ENCODE data around the gene ROBO2.

ROBO2 gene

DNA sequence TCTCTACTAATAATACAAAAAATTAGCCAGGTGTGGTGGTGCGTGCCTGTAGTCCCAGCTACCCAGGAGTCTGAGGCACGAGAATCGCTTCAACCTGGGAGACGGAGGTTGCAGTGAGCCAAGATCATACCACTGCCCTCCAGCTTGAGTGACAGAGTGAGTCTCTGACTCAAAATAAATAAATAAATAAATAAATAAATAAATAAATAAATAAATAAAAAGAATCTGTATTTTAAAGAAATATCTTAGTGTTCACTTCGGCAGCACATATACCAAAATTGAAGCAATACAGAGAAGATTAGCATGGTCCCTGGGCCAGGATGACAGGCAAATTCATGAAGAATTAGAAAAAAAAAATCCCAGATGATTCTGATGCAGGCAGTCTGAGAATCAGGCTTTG, 51.9 kb downstream of the ROBO2 start:
- in situ Hi-C loops (cut with MboI; ENCODE audit: low pct_unique_long_range_greater_than_20kb, low sequenced_read_pairs) = no loop called here
- DNase-seq = no peak

DNA sequence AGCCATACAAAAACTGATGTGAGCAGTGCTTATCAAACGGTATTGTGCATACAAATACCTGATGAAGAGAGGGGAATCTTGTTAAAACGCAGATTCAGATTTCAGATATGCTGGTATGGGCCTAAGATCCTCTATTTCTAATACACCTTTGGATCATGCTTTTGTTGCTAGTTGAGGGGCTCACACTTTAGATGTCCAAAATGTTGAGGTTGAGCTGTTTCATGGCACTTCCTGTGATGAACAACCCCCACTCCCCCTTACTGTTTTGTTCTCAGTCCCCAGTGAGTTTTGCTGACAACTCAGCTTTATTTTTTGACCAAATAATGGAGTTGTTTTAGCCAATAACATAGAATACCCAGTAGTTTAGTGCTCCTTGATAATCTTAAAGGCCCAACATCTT, 53.2 kb downstream of the ROBO2 start:
- DNase-seq = no peak
- in situ Hi-C loops (cut with MboI; ENCODE audit: low pct_unique_long_range_greater_than_20kb, low sequenced_read_pairs) = no loop called here

DNA sequence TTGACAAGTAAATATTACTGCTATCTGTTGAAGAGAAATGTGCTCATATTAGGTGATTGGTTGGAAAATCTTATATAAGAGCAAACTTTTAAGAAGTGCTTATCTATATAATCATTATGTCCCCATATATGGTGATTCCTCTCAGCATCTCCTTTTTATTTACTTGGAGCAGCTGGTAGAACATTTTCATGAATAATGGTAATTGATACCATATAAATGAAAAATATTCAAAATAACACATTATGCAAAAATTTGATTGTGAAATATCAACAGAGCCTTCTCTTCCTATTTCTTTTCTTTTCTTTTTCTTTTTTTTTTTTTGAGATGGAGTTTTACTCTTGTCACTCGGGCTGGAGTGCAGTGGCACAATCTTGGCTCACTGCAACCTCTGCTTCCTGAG, 56.2 kb downstream of the ROBO2 start:
- in situ Hi-C loops (cut with MboI; ENCODE audit: low pct_unique_long_range_greater_than_20kb, low sequenced_read_pairs) = no loop called here
- no peak for DNase-seq

DNA sequence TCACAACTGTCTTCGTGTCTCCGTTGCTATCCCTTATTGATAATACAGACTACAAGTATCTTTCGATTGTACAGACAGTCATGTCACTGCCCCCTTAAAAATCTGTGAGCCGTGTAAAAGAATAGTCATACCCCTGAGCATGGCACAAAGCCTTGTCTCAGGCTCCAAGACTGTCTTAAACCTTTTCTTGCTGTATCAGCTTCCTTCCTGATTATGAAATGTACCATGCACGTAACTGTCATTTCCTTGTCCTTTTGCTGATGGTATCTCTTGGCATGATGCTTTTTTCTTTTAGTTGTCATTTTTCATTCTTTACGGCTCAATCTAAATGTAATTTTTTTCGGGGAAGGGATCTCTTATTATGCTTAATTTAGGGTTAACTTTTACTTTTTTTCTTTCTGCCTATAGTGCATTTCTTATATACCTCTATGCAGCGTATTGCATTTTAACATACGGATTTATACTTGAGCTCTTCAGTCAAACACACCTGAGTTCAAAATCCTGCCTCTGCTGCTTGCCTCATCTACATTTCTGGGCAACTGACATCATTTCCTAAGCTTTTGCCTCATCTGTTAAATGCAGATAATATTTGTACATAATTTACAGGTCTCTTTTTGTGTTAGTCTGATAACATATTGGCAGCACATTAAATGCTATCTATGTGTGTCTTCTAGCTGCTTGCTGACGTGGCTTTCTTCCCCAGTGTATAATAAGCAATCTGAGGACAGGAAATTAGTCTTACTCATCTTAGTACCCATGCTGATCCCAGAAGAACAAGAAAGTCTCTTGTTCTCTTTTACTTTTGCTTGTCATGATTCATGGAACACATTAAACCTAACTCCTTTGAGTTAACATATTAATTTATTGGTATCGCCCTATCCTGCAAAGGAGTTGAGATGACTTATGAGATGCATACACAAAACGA, 57.3 kb downstream of the ROBO2 start:
- in situ Hi-C loops (cut with MboI; ENCODE audit: low pct_unique_long_range_greater_than_20kb, low sequenced_read_pairs) = no loop called here
- DNase-seq = no peak

DNA sequence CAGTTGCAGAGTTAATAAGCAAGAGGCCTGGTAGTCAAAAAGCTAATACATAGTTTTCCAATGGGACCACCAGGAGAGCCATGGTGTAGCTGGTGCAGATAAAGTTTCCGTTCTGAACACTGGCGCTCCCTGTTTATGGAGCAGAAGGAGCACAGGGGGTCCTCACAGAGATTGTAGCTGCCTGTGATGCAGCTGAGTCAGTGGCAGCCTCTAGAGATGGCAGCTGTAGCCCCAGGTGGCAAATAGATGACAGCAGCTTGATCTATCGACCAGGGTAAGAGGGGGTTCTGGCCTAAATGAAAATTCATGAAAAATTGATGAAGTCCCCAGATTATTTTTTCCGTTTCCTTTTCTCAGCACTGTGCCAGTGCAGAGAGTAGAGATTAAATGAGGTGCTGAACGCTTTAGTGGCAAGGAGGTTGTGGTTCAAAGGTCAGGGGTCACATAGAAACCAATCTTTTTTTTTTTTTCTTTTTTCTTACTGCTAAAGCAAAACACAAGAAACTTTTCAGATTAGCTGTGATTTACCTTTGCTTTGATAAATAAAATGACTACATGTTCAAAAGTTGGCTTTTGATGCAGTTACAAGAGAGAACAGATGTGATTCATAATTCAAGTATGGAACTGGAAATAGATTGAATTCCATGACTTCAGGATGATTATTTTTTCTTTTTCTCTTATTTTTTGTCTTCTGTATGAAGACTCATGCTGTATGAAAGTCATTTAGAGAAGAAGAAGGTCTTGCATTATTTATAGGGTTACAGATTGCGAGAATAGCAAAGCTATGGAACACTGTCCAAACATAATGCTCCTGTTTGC, 63.3 kb downstream of the ROBO2 start:
- in situ Hi-C loops (cut with MboI; ENCODE audit: low pct_unique_long_range_greater_than_20kb, low sequenced_read_pairs) = no loop called here

DNA sequence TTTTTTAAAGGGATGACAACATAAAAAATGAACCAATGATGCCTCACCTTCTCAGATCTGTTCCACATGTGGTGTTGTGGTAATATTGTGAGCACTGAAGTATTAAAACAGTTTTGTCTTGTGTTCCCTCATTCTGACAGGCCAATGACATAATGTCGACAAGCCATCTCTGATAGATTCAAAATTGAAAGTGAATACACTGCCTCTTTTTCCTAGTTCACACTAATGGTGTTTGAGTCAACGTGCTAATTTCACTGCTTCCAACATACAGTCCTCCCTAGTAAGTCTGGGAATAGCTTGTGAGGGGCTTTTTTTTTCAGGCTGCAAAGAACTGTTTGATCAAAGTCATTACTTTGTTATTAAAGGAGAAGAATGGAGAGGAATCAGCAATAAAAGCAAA, 82.8 kb downstream of the ROBO2 start:
- no peak for DNase-seq
- in situ Hi-C loops (cut with MboI; ENCODE audit: low pct_unique_long_range_greater_than_20kb, low sequenced_read_pairs) = no loop called here

More for the DNA sequence above, 63.3 kb downstream of the ROBO2 start:
- no peak for DNase-seq

DNA sequence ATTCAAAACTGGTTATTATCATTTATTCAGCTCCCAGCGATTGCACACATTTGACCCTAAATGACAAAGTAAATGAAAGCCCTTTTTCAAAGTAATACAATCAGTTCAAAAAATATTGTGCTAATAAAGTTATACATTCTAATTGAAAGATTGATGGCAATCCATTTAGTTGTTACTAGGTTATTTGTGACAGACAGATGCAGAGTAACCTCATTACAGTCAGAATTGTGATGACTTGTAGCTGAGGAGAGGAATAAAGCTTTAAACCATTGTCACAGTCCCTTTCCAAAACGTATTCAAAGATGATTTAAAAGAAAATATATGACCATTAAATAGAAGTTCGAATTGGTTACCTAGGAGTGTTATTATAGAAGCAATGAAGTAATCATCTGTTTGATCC, 86.1 kb downstream of the ROBO2 start:
- in situ Hi-C loops (cut with MboI; ENCODE audit: low pct_unique_long_range_greater_than_20kb, low sequenced_read_pairs) = no loop called here
- no peak for DNase-seq

DNA sequence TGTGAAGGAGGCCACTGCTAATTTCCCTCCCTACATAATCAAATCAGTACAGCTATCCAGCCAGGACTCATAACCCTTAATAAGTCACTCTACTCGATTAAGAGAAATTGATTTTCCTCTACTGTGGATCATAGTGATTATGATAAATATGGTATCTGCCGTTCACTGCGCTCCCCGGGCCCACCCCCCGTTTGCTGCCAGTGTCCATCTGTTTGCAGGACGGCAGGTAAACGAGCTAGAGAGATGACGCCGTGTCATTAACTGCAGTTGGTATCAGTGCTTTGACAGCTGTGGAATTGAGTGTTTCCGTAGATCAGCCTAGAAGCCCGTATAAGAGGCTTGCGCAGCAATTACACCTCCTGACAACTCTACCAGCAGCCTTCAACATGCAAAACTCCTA, 94.9 kb downstream of the ROBO2 start:
- no peak for DNase-seq
- in situ Hi-C loops (cut with MboI; ENCODE audit: low pct_unique_long_range_greater_than_20kb, low sequenced_read_pairs) = no loop called here

DNA sequence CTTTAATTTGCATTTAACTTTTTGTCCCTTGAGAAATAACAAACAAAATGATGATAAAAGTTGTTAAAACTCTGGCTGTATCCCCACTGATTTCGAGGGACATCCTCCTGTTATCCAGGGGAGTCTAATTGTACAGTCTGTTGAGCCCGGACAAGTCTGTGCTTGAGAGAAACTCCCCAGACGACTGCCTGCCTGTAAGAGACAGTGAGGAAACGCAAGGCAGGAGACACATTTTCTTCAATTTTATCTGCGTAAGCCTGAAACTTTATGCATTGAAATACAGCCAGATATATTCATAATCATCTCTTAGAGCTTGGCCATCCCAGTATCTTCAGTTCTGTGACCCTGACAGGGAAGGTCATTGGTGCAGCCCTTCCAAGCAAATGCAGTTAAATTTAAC, 97.7 kb downstream of the ROBO2 start:
- DNase-seq = no peak
- in situ Hi-C loops (cut with MboI; ENCODE audit: low pct_unique_long_range_greater_than_20kb, low sequenced_read_pairs) = no loop called here

DNA sequence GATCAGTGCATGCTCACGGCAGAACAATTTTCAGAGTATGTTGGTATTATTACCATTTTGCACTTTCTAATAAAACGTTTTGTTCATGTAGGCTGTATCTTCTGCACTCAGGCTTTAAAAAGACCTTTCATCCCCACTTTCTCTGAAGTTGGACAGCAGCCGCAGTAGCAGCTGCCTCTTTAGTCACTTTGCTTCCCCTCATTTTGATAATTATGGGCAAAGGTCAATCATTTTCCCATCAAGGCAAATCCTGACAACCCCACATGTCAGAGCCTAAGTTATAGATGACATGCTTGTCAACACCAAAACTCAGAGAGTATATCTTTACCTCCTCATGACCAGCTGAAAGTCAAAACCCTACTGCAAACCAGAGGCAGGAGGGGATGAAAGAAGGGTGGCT, 99.7 kb downstream of the ROBO2 start:
- in situ Hi-C loops (cut with MboI; ENCODE audit: low pct_unique_long_range_greater_than_20kb, low sequenced_read_pairs) = no loop called here

DNA sequence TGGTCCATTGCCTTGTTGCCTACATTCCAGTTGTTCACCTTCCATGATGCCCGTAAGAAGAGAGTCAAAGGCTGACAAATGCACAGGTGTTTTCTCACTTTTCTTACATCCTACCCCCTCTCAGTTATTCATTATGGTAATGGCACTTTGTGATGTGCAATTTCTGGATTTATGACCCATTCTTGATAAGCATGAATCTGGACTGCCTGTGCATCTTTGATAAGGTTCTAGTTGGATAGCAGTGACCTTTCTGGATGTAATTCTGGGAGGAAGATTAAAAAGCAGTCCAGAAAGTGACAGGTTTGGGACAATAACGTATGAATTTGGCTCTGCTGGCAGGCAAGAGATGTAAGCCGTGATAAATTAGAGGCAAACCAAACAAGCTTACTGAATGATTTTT, 101.5 kb downstream of the ROBO2 start:
- DNase-seq = no peak
- in situ Hi-C loops (cut with MboI; ENCODE audit: low pct_unique_long_range_greater_than_20kb, low sequenced_read_pairs) = no loop called here

More for the DNA sequence above, 99.7 kb downstream of the ROBO2 start:
- DNase-seq = no peak

DNA sequence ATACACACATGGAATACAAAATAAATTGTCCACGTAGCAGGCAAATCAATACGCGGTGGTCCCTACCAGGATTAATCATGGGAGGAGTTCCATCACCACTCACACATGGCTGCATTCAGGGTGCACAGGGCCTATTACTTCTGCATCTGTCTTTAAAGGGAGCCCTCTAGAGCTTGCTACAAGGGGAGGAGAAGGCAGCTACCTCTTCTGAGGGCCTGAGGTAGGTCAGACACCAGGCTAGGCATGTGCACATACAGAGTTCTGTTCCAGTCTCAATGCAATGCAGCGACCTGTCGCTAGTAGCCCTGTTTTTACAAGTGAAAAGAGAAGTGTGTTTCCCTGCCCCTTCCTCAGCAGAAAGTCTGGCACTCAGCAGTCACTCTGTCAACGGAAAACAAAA, 102.7 kb downstream of the ROBO2 start:
- no peak for DNase-seq
- in situ Hi-C loops (cut with MboI; ENCODE audit: low pct_unique_long_range_greater_than_20kb, low sequenced_read_pairs) = no loop called here

DNA sequence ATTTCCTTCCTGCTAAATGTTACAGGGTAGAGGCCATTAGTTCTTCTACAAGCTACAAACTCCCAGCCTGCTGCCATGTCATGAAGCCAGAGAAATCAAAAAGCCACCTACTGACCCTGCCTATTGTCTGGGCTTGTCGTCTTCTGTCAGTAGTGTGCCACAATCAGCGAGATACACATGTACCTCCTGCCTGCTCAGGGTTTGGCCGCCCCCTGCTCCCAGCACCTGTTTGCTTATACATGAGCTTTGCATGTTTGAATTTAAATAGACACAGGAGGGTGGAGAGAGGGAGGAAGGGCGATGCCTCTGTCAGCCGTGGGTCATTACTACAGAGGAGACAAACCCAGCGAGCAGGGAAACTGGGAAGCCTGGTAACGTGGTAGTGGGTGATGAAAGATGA, 106.1 kb downstream of the ROBO2 start:
- in situ Hi-C loops (cut with MboI; ENCODE audit: low pct_unique_long_range_greater_than_20kb, low sequenced_read_pairs) = no loop called here
- DNase-seq = no peak

DNA sequence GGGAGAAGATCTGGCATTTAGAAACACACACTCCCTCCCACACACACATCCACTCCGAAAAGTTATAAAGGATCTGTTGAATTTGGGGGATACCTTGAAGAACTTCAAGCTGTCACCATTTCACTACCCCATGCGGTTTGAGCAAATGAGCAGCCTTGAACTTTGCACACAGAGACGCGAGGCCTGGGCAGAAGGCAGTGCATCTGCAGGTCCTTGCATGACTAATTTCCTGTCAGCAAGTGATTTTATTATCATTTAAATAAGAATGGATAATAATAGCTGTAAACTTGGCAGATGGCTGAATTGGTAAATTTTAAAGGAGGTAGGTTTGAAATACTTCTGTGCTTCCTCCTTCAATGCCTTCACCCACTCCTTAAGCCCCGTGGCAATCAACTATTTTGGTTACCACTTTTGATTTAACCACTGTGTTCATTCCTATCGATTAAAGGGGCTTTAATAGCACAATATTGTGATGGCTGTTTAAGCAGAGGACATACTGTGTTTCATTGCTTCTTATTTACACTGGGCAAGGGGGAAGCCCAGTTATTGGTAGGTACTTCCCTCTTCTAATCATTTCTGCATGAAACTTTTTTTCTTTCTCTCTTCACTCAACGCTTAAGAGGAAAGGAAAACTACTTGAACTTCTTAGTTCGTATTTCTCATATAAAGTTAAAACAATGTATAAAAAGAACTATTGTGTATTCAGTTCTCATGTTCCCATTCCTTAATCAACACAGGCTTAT, 108.1 kb downstream of the ROBO2 start:
- no peak for DNase-seq
- in situ Hi-C loops (cut with MboI; ENCODE audit: low pct_unique_long_range_greater_than_20kb, low sequenced_read_pairs) = no loop called here

DNA sequence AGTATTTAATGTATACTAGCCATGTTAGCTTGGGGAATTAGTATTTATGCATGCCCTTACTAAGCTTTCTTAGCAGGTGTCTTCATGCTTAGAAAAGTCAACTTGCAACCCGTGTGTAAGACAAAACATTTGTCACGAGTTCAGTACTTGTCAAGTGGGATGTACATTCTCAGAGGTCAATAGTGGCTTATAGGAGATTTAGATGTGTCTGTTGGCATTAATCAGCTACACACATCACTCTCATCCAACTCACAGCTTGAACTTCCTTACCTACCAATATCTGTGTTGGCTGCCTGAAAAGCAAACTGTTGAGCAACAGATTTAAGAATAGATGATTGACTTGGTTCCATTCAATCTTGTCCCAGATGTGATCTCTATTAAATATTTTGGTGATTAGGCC, 109.5 kb downstream of the ROBO2 start:
- in situ Hi-C loops (cut with MboI; ENCODE audit: low pct_unique_long_range_greater_than_20kb, low sequenced_read_pairs) = no loop called here
- no peak for DNase-seq

DNA sequence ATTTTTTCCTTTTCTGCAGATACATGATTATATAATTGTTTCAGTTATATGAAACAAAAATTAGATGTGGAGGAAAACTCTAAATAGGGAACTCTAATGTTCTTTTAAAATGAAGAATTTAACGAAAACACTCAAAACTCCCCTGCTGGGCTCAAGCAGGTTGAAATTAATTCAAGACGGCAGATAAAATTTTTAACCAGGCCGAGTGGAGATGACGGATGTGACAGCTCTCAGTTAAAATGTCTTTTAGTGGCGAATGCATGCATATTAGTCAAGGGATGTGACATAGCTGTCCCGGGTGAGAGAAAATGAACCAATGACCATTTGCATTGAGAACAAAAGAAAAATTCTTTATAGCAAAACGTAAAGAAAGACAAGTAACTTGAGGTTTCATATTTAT, 110.1 kb downstream of the ROBO2 start:
- DNase-seq = no peak
- in situ Hi-C loops (cut with MboI; ENCODE audit: low pct_unique_long_range_greater_than_20kb, low sequenced_read_pairs) = no loop called here

DNA sequence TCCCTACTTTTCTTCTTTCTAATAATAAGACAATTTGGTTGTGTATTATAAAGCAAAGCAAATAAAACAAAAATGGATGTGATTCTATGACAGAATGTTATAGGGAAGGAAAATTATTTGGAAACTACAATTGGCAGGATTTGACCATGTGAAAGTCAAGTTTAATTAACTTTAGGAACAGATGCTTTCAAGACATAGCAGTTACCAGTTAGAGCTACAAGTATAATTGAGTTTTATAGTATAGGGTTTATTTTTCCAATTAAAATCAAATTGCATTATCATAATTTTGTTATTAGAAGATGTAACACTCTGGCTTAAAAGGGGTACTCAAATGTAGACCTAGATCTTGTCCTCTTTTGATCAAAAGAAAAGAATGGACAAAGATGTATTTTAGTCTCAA, 110.9 kb downstream of the ROBO2 start:
- in situ Hi-C loops (cut with MboI; ENCODE audit: low pct_unique_long_range_greater_than_20kb, low sequenced_read_pairs) = no loop called here

DNA sequence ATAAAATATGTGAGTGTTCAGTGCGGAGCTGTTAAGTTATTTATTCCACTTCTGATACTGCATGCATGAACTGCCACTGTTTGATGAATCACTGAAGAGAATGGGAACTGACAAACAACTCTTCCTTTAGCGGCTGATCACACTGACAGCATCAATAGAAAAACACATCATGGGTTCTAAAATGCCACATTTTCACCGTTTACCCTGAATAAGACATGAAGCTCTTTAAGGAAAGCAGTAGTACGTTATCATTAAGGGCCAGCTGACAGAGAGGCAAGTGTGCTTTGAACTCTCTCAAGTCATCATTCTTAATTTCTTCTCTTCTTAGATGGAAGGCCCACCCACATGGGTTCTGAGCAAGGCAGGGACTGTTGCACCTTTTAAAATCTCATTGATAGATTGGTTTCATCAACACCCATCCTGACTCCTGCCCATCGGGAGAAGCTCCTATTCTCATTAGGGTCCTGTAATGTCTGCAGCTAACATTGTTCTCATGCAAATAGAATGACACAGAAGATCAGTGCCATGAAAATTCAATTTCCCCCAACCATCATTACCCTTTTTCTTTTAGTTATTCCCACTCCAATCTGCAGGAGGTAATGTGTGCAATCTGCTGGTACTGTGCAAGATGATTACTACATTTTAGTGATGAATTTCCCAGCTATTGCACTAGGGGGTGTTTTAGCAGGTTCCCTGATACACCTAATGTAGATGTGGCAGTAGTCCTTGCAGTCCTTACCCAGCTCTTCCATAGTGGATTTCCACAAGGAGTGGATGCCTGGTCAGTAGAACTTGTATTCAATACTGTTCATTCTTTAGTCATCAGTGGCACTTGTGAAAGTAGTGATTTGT, 119.1 kb downstream of the ROBO2 start:
- DNase-seq = no peak
- in situ Hi-C loops (cut with MboI; ENCODE audit: low pct_unique_long_range_greater_than_20kb, low sequenced_read_pairs) = no loop called here

More for the DNA sequence above, 110.9 kb downstream of the ROBO2 start:
- no peak for DNase-seq

DNA sequence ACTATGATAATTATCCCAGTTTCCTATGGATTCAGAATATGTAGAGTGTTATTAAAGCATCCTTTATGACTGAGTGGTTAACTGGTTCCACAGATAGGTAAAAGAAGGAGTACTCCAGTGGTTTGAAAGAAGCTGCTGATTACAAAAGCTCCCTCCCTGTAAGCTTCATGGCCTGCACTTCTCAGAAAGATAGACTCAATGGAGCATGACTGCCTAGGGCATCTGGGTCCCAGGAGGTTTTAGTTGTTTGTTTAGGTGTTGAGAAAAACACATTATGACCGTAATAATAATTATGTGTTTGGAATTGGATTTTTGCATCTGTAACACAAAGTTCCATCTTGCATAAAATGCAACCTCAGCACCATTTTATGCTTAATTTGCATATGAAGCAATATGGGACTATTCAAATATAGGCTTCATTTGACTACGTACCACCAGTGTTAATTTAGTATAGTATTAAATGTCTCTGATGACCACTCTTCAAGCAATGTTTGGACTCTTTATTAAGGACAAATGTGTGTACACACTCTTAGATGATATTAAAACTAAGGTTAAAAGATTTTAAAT, 121.1 kb downstream of the ROBO2 start:
- DNase-seq = no peak
- in situ Hi-C loops (cut with MboI; ENCODE audit: low pct_unique_long_range_greater_than_20kb, low sequenced_read_pairs) = no loop called here

All from KBM-7 (cell line).